AG04450 (cell line): Measurements from ENCODE around the gene UACA. TPM values are rescaled to one million over a fixed set of nuclear protein-coding genes. Genes with fewer than 3 reads are reported as not detected.

Experiments used
- CTCF ChIA-PET: fragments of 300-600, 350-600 bp; formaldehyde crosslinking; extraction: SDS; loops from one replicate; lab custom pipeline; 2022; ENCODE audit warnings: antibody characterized with exemption, inconsistent platforms; lab: Charles Lee
- POLR2A ChIA-PET: fragments of 350-600 bp; formaldehyde crosslinking; extraction: SDS; loops from one replicate; lab custom pipeline; 2021; ENCODE audit warnings: antibody characterized with exemption, inconsistent platforms; lab: Yijun Ruan, JAX
- DNase-seq: peaks from one replicate; pipeline ENCODE4 v3.0.0-alpha.2; 2011; ENCODE audit warnings: low read depth, low spot score
- H3K27ac ChIP-seq: one replicate; pipeline ENCODE4 v1.5.1; 2012; ENCODE audit warnings: low read depth, low read length, control low read depth
- H3K27me3 ChIP-seq: one replicate; pipeline ENCODE4 v1.6.0; 2012; ENCODE audit warnings: low read length; ENCODE audit not compliant: control insufficient read depth, insufficient read depth
- H3K4me3 ChIP-seq: 2 replicates; pipeline ENCODE4 v1.5.1; 2011; ENCODE audit warnings: mild to moderate bottlenecking, low read depth, low read length, control low read depth
- H3K9me3 ChIP-seq: 2 replicates; pipeline ENCODE4 v1.5.1; 2012; ENCODE audit warnings: low read length; ENCODE audit not compliant: control insufficient read depth, insufficient read depth
- CTCF ChIP-seq: IDR thresholded peaks from 2 replicates; pipeline ENCODE4 v1.5.1; 2011; ENCODE audit warnings: low read depth, low read length, control low read depth, inconsistent platforms
- polyA plus RNA-seq: library from polyadenylated mRNA; depleted of rRNA; stranded (reverse); fragments of >200 nt; gene quantifications from 2 replicates; pipeline ENCODE4 v1.2.3, GENCODE V29; 2011

Gene UACA
- polyA plus RNA-seq, 1 experiment: 134 TPM

GRCh38 chr15:70690021-70690420 lies 73.3 kb downstream of the UACA start:
- no peak for TF ChIP-seq CTCF
- H3K27ac ChIP-seq: no peak overlapping the region
- H3K27me3 ChIP-seq: no peaks in the 10 kb centered on the region
- POLR2A ChIA-PET: no interaction called here
- H3K4me3 ChIP-seq: no peak overlapping the region
- H3K9me3 ChIP-seq: no peaks in the 10 kb centered on the region
- no peak for DNase-seq
- CTCF ChIA-PET: interaction anchor here (0.5 to 1.6 kb wide), 4 partner anchors 10 to 135 kb away, joined by 3 to 6 read pairs (median 4); no protein-coding TSS in a partner anchor

DNA sequence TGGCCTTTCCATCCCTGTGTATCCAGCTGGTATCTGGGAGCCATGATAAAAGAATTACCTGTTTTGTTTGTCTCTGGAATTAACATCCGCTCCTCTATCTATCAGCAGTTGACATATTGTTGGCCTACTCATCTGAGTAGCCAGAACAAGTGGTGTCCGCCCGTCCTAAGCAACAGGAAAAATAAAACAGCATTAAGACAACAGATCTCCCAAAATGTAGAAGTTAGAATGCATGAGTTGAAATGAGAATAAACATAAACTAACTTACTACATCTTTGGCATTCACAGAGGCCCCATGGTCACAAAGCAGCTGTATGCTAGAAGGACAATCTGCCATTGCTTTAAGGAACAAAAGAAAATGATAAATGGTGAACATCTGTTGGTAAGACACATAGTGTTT lies 75.9 kb downstream of the UACA start:
- CTCF ChIA-PET: interaction anchor here (0.9 to 1.7 kb wide), 2 partner anchors 35 to 124 kb away, joined by 4 to 7 read pairs; no protein-coding TSS in a partner anchor
- no peak for TF ChIP-seq CTCF

GRCh38 chr15:70680817-70681216 lies 82.5 kb downstream of the UACA start:
- CTCF ChIA-PET: interaction anchor here (0.7 to 7.0 kb wide), 11 partner anchors 10 to 194 kb away, joined by 3 to 127 read pairs (median 7); no protein-coding TSS in a partner anchor
- POLR2A ChIA-PET: interaction anchor here (0.6 kb wide), 1 partner anchor 130 kb away, joined by 3 read pairs; no protein-coding TSS in a partner anchor
- no peak overlapping the region for H3K4me3 ChIP-seq
- TF ChIP-seq CTCF: no peak
- DNase-seq: no peak
- H3K27me3 ChIP-seq: no peaks in the 10 kb centered on the region
- no peak overlapping the region for H3K27ac ChIP-seq
- H3K9me3 ChIP-seq: no peaks in the 10 kb centered on the region

More for the DNA sequence above, 75.9 kb downstream of the UACA start:
- no peak for DNase-seq
- Histone ChIP-seq H3K27me3 (no peaks in the 10 kb centered on the region), H3K4me3 (no peak overlapping the region), H3K27ac (no peak overlapping the region), H3K9me3 (no peaks in the 10 kb centered on the region)
- POLR2A ChIA-PET: no interaction called here

DNA sequence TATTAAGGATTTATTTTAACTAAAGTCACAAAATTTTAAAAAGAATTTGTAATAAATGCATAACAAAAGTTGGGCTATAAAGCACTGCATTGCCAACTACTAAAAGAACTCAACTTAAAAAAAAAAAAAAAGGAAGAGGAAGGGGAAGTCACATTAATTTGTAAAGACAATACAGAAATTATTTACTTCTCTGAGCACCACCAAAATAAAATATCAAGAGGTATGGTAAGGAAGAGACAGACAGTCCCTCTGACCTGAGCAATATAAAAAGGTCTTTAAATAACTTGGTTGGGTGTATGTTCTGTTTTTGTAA lies 83.5 kb downstream of the UACA start:
- no peak for TF ChIP-seq CTCF
- Histone ChIP-seq H3K27ac (no peak overlapping the region), H3K27me3 (no peaks in the 10 kb centered on the region), H3K9me3 (no peaks in the 10 kb centered on the region), H3K4me3 (no peak overlapping the region)
- CTCF ChIA-PET: interaction anchor here (0.7 to 7.0 kb wide), 18 partner anchors 11 to 195 kb away, joined by 3 to 127 read pairs (median 4); no protein-coding TSS in a partner anchor
- POLR2A ChIA-PET: no interaction called here
- no peak for DNase-seq

GRCh38 chr15:70672081-70672480 lies 91.3 kb downstream of the UACA start:
- CTCF ChIA-PET: interaction anchor here (1.6 to 4.1 kb wide), 2 partner anchors 52 to 140 kb away, joined by 3 to 30 read pairs; no protein-coding TSS in a partner anchor
- no peak overlapping the region for H3K4me3 ChIP-seq
- H3K27me3 ChIP-seq: no peaks in the 10 kb centered on the region
- no peak overlapping the region for H3K27ac ChIP-seq
- no peaks in the 10 kb centered on the region for H3K9me3 ChIP-seq
- no peak for TF ChIP-seq CTCF
- no peak for DNase-seq
- POLR2A ChIA-PET: no interaction called here
